22Rv1 (cell line): ENCODE measurements around the gene ICAM3.

ENCODE experiments used
- CTCF ChIP-seq: fragments of 450-650 bp; IDR thresholded peaks from 2 replicates; pipeline ENCODE4 v1.5.1; 2017; ENCODE audit warnings: mild to moderate bottlenecking
- ZFX ChIP-seq: fragments of 450-650 bp; IDR thresholded peaks from 2 replicates; pipeline ENCODE4 v1.6.1; 2017; ENCODE audit warnings: antibody characterized with exemption, borderline replicate concordance

- TF ChIP-seq CTCF (no peak), ZFX (no peak)
Measured at GRCh38 chr19:10306327-10306726, 33.1 kb downstream of the ICAM3 start.
